ENCODE measurements around the gene SUN3.

The SUN3 gene

GRCh38 chr7:47970761-47971160, 58.1 kb downstream of the SUN3 start:
- no peak for DNase-seq

GRCh38 chr7:47968847-47969774, 59.8 kb downstream of the SUN3 start:
- DNase-seq, result peak; percentile 66

- no peak for DNase-seq
Observed at GRCh38 chr7:47967708-47968107, 61.2 kb downstream of the SUN3 start.

- DNase-seq, result no peak
Observed at GRCh38 chr7:47967123-47967522, 61.8 kb downstream of the SUN3 start.

GRCh38 chr7:47965456-47965855, 63.5 kb downstream of the SUN3 start:
- DNase-seq, result no peak

- no peak for DNase-seq
Observed at GRCh38 chr7:47962262-47962661, 66.6 kb downstream of the SUN3 start.

- DNase-seq, result no peak
Observed at GRCh38 chr7:47957156-47957555, 71.8 kb downstream of the SUN3 start.

GRCh38 chr7:47956220-47956619, 72.7 kb downstream of the SUN3 start:
- no peak for DNase-seq

GRCh38 chr7:47954231-47954911, 74.5 kb downstream of the SUN3 start:
- no peak for DNase-seq

GRCh38 chr7:47953822-47954221, 75.1 kb downstream of the SUN3 start:
- DNase-seq, result no peak

GRCh38 chr7:47952224-47952623, 76.7 kb downstream of the SUN3 start:
- no peak for DNase-seq

GRCh38 chr7:47951374-47951773, 77.5 kb downstream of the SUN3 start:
- peak; percentile 52 for DNase-seq

- DNase-seq, result peak; percentile 72
Observed at GRCh38 chr7:47950714-47951113, 78.2 kb downstream of the SUN3 start.

- no peak for DNase-seq
Observed at GRCh38 chr7:47949703-47950102, 79.2 kb downstream of the SUN3 start.

GRCh38 chr7:47948141-47948790, 80.6 kb downstream of the SUN3 start, which contains the start of gene PKD1L1:
PKD1L1 (minus strand) TSS chr7:47948466; CDS start chr7:47948440, 26 bp downstream.
- no peak for DNase-seq

GRCh38 chr7:47947355-47947749, 81.6 kb downstream of the SUN3 start:
- no peak for DNase-seq

GRCh38 chr7:47946581-47947354, 82.1 kb downstream of the SUN3 start:
- no peak for DNase-seq

GRCh38 chr7:47945261-47946015, 83.5 kb downstream of the SUN3 start:
- peak; percentile 57 for DNase-seq

- DNase-seq, result no peak
Observed at GRCh38 chr7:47944536-47945260, 84.2 kb downstream of the SUN3 start.

- DNase-seq, result no peak
Observed at GRCh38 chr7:47943676-47944474, 85.0 kb downstream of the SUN3 start.
